ENCODE results near the gene MPO.

MPO gene

DNA sequence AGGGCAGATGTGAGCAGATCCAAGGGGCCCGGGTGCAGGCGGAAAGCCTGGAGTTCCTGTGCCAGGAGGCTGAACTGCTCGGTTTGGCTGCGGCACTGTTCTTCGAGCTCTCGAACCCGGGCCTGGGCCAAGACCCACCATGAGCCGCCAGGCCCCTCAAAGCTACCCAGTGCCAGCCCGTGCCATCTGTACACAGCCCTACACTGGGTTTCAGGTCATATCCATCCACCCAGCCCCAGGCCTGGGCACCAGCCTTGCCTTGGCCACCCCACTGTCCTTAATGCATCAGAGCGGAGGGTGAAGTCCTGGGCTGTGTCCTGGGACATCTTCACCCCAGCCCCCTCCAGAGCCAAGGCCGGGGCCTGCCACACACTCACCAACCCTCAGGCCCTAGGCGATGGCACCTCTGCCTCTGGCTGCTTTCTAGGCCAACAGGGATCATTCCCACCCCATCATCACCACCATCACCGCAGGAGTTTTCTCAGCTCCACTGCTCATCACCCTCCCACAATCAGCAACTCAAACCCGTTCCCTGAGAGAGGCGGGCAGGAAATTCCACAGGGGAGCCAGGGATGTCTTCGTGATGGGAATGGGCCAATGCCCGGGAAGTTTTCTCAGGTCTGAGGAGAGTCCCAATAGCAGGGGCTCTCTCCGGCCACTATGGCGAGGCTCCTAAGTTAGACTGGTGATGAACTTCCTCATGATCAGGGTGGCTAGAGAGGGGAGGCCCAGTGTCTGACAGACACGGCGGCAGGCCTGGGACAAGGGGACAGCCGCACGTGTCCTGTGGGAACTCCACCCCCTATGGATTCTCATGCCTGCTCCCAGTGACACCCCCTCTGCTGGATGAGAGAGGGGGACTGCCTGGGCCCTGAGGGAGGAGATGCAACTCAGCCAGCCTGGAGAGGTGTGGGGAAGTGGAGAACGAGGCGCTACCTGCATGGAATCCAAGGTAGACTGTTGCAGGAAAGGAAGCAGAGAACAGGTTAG, 38.7 kb upstream of the MPO start:
- no peak for FAIRE-seq

DNA sequence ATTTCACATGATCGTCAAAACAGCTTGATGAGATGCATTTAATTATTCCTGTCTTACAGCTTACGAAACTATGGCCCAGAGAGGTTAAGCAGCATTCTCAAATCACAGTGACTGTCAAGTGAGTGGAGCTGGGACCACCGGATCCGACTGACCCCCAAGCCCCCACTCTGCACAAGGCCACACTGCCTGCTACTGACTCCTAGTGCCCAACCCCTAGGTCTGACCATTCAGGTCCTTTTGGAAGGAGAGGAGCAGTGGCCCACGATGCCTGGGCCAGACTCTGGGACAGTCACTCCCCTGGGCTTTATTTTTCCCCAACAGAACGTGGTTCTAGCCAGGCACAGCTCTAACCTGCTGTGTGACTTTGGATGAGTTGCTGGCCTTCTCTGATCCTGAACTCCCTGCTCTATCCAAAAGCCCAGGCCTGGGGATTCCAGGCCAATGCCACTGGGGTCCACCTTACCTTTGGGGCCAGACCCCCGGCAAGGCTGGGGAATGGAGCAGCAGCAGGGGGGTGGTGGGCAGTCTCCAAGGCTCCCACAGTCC, 38.0 kb upstream of the MPO start:
- FAIRE-seq = no peak

DNA sequence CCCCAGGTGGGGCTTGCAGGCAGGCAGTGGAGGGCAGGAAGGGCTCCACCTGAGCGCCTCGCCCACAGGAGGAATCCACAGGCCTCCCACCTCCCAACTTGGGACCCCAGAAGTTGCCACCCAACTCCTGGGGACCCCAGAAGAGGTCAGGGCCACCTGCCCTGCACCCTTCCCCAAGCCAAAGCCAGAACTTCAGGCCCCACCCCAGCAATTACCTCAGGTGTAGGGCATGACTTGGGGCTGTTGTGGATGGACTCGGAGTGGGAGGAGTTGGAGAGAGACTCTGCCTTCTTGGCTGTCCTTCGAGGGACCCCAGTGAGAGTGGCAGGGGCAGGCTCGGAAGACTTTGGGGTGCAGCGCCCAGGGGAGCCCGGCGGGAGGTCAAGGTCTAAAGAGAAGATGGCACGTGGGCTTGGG, 37.3 kb upstream of the MPO start:
- FAIRE-seq = no peak

DNA sequence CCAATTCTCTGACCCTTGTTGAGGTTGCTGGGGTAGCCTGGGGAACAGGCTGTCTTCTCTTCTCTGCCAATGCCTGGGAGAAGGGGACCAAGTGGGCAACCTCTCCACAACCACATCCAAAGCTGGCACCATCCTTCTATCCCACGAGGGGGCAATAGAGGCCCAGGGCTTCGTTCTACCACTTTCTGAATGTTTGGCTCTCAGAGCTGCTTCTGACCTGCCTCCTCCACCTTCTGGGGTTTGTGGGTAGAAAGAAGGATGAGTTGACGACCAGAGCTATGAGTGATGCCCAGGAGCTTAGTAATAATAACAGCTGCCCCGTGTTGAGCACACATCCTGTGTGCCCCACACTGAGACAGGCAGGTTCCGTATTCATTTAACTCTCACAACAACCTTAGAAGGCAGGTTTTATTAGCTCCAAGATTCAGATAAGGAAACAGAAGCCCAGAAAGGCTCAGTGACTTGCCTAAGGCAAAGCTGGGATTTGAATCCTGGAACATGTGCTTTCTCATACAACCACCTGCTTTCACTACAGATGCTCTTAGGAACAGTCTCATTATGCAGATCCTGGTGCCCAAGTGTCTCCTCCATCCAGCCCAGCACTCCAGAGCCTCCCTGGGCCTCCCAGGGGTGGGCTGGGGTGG, 36.8 kb upstream of the MPO start:
- peak; percentile 3 for FAIRE-seq

DNA sequence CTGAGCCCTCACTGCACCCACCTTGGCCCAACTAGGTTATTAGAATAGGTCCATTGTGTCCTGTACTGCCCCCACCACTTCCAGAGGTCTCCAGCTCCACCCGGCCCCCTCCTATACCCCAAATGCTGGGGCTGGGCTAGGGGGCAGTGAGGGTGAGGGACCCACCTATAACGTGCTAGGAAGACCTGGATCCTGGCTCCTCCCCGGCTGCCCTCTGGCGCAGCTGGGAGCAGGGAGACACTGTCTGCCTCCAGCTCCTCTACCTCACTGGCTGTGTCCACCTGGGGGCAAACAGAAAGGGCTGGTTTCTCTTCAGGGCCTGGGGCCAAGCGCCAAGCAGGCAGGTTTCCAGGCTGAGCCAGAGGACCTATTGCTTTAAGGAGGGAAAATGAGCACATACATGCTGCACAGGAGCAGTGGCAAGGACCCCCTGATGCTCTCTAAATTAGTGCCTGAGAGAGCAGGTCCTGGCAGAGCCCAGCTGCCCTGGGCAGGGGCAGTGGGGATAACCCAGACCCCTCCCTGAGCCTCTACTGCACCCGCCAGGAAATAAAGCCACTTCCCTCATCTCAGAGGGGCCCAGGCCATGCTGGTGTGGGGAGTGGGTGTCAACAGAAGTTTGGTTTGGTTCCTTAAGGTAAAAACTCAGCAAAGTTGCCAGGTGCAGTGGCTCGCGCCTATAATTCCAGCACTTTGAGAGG, 35.7 kb upstream of the MPO start:
- FAIRE-seq = no peak

DNA sequence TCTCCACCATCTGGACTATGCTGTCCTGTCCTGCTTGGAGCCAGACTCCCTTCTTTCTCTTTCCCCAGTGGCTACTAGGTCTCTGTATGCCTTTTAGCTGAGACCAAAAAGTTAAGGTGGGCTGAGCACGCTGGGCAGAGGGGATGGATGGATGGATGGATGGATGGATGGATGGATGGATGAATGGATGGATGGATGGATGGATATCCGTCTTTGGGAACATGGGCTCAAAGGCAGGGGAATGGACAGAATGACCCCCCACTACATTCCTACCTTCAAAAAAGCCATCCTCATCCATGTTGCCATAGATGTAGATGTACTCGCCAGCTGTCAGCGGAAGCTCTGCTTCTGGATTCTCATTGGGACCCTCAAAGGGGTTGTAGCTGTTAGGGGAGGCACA, 35.0 kb upstream of the MPO start:
- no peak for FAIRE-seq

DNA sequence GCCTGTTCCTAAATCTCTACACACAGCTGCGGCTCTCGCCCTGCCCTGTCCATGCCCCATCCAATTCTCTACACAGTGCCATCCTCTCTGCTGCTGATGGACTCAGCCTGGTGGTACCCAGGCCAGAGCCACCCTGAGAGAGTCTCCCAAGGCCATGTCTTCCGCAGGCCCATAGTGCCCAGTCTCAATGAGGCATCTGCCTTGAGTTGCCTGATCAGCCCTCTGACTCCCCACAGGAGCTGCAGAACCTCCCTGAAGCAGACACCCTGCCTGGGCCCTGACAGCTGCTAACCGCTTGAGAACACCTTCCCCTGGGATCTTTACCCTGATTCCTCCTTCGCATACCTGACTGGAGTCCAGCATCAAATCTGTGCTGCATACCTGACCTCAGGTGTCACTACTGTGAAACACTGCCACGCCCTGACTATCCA, 34.6 kb upstream of the MPO start:
- FAIRE-seq = no peak

DNA sequence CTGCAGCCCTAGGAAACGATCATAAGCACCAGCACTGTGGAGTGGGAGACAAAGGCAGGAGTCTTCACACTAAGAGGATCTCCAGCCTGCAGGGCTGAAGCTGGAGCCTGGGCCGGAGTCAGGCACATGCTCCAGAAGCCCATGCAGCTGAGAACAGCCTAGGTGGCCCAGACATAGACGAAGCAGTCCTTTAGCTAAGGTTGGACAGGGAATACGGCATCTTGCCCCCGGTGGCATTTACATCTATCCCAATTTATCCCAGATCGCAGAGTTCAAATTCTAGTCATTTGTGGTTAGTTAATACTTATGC, 33.9 kb upstream of the MPO start:
- no peak for FAIRE-seq

DNA sequence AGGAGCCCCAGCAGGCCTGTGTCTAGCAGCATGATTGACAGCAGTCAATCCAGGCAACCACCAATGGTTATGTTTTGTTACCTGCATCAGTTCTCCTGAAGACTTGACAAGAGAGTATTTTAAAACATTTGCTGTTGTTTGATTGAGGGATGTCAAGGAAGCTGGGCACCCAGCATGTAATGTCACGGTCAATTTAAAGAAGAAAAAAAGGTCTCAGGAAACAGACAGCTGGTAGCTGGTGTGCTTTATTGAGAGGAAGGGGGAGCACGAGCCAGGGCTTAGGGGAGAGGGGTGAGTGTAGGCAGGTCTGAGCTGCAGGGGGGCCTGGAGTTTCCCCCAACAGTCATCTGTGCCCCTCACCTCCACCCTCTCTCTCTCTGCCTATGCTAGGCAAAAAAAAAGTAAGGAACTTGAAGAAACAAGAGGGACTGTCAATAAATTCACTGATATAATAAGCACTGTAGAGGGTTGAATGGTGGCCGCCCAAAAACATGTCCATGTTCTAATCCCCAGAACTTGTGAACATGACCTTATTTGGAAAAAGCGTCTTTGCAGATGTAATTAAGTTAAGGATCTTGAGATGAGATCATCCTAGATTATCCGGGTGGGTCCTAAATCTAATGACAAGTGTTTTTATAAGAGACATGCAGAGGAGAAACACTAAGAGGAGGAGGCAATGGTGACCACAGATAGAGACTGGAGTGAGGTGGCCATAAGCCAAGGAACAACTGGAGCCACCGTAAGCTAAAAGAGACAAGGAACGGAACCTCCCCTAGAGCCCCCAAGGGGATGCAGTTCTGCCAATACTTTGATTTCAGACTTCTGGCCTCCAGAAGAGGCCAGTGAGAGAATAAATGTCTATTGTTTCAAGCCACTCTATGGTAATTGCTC, 33.3 kb upstream of the MPO start:
- FAIRE-seq = no peak

DNA sequence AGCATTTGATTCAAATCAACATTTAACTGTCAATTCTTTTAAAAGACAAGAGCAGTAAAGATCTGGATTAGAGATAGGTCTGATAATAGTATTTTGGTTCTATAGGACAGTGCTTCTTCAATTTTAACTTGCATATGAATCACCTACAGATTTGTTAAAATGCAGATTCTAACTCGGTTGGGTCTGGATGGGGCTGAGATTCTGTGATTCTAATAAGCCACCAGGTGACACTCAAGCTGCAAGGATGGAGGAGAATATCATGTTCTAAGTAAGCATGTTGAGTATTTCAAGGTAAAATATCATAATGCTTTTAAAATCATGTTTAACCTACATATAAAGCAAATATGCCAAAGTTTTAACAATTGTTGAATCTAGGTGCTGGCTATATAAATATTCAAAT, 32.1 kb upstream of the MPO start:
- FAIRE-seq = no peak

DNA sequence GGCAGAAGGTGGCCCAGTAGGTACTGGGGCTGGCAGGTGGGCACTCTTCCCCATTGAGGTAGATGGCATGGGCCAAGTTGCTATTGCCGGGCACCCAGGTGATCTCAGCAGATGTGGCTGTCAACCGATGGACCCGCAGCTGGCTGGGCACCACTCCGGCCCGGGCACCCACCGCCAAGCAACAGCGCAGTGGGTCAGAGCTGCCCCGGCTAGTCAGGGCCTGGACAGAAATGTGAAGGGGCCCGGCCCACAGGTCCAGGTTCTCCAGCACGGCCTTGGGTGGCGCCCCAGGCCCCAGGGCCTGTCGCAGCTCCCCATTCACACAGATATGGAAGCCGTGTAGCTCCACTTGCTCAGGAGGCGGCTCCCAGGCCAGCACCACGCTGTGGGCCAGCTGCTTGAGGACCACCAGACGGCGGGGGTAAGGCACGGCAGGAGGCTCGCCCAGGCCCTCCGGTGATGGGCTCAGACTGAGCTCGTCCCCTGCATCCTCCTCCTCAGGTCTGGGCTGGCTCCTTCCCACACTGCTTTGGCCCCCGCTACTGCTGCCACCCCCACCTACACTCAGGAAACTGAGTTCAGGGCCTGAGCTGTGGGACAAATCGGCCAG, 31.4 kb upstream of the MPO start:
- FAIRE-seq = no peak

DNA sequence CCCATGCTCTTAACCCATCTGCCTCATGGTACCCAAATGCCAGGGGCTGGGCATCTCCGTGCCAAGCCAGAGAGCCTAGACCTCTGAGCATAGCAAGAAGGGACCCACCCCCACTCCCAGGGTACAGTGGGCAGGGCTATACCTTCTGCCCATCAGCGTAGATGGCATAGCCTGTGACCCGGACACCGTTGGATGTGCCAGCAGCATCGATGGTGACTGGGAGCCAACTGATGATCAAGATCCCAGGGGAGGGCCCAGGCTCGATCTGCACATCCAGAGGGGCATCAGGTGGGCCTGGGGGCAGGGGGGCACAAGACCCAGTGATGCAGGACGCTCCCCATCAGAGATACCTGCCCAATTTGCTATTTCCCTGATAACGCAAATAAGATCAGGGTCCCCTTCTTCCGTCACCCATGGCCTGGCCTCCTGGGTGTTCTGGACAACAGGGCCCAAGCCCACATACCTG, 30.7 kb upstream of the MPO start:
- FAIRE-seq = no peak

DNA sequence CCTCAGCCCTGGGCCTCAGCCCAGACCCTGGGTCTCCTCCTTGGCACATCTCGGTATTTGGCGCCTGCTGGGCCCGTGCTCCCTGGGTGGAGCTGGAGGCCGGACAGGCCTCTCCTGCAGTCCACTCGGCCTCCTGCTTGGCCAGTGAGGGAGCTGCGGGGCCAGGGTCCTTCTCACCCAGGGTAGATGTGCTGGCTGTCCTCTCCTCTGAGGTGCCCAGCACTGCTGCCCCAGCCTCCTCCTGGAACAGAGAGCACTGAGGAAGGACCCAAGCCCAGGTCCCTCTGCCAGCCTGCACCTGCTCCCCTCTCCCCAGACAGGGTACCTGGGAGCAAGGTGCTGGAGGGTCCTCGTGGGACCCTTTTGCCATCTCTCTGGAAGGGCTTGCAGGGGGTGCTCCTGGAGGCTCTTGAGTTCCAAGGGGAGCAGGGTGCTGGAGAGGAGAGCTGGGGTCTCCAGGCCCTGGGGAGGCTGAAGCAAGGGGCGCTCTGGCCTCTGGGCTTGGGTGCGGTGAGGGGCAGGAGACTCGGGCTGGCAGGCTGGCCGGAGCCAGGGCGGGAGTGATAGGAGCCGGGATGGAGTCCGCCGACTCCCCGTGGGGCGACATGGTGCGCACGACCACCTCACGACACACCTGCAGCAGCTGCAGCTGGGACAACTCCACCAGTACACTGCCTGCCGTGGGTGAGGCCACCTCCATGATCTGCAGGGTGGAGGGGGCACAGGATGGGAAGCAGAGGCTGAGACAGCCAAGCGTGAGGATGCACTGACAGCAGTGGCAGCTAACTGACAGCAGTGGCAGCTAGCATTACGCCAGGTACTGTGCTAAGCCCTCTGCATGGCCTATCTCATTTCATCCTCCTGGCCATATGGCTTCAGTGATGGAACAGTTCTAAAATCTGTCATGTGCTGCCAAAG, 30.0 kb upstream of the MPO start:
- no peak for FAIRE-seq

DNA sequence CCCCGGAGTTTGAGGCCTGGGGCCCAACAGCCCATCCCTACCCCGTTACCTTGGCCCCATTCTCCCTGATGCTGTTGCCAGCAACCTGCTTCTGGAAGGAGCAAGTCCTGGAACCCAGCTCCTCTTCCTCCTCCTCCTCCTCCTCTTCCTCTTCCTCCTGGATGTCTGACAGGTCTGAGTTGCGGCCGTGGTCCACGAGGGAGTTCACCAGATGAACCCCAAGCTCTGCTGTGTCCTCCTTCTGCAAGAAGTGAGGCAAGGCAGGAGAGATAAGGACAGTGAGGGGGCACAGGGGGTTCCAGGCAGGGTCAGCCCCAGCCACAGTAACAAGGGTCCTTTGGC, 29.2 kb upstream of the MPO start:
- FAIRE-seq = no peak

DNA sequence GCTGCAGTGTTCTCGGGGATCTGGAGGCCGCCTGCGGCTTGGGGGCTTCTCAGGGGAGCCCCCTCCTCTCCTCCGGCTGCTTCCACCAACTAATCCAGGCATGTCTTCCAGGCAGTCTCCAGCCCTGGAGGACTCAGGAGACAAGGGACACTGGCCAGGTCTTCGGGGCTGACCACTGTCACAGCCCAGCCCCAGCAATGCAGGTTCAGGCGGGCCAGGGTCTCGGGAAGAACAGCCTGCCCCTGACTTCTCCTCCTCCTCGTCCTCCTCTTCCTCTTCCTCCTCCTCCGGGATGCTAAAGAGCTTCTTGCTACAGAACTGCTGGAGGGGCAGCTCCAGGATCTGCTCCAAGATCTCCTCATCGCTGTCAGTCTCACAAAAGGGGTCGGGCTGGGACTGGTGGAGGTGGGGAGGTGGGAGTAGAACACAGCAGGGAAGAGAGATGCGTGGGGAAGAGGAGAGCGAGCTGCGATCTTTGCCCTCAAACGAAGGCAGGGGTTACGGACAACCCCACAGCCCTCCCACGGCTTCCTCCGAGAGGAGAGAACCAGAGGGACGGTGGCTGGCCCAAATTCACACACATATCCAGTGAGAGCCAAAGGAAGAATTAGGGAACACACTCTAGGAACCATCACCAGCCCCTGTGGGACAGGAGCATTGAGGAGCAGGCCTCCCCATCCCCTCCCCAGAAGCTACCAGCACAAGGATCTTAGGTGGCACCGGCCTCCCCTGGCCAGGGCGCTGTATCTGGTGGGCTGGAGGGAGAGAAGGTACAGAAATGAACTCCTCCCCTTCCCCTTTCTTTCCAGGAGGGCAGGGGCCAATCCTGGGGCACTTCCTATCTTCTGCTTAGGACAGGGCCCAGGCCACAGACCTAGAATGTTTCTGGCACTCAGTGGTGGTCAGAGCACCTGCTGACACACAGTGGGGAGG, 28.5 kb upstream of the MPO start:
- no peak for FAIRE-seq

DNA sequence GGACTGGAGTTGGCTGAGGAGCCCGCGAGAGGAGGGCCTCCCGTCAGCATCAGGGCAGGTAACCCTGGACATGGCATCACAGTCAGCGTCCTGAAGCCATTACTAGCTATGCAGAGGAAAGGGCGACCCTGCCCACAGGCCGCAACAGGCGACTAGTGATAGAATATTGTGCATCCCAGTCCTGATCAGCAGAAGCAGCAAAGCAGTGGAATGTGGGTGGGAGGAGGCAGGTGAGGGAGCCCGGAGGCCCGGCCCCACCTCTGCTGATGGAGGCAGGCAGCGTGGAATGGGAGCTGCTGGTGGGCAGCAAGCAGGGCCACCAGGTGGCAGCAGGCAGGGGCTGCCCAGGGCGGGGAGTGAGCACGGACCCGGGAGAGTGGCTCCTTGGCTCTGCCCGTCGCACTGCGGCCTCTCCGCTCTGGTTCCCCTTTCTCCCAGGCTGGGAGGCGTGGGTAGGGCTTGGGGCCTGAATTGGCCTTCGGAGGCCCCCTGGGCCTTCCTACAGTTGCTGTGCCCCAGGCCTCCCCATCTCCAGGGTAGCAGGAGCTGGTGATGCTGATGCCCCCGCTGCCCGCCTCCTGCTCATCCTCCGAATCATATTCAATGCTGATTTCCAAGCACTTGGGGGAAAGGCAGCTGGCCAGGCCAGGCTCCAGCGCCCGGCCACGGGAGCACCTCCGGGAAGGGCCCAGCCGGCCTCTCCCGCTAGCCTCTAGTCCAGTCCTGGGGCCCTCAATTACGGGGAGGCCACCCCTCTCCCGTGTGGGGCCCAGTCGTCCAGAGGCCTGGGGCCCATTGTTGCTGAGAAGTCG, 27.6 kb upstream of the MPO start:
- FAIRE-seq = no peak

DNA sequence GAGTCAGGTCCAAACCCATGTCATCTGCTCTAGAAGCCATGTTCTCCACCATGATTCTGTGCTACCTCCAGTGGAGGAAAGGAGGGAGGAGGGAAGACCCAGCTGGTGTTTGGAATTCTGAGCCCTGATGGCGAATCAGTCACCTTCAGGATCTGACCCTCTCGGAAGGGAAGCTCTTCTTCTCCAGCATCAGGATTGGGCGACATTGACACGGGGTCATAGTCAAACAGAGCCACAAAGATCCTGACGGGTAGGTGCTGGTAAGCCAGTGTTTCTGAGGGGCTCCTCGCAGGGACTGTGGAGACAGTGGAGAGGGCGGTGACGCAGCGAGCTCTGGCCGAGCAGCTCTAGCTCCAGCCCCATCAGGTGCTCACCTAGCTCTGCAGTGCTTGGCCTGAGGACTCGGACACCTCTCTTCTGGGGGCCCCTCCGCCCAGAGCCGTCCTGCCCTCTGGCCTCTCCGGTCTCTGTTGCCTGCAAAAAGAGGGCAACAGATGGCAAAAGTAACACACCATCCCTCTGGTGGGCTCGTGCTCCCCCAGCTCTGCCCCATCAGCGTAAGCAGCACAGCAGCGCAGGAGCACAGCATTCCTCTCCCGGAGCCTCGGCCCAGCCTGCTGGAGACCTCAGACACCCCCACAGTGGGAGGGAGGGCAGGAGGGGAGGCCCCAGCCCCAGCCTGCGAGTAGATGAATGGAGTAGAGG, 26.9 kb upstream of the MPO start:
- FAIRE-seq = no peak

All from A204.1 (cell line).